ENCODE data around the gene RUFY3.
"Not testable (repeated sequence)": the region's sequence is repeated elsewhere in the genome, so short reads cannot be mapped to it uniquely, and the experiment has no call there.

RUFY3 gene, protein sequence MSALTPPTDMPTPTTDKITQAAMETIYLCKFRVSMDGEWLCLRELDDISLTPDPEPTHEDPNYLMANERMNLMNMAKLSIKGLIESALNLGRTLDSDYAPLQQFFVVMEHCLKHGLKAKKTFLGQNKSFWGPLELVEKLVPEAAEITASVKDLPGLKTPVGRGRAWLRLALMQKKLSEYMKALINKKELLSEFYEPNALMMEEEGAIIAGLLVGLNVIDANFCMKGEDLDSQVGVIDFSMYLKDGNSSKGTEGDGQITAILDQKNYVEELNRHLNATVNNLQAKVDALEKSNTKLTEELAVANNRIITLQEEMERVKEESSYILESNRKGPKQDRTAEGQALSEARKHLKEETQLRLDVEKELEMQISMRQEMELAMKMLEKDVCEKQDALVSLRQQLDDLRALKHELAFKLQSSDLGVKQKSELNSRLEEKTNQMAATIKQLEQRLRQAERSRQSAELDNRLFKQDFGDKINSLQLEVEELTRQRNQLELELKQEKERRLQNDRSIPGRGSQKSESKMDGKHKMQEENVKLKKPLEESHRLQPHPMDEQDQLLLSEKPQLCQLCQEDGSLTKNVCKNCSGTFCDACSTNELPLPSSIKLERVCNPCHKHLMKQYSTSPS

DNA sequence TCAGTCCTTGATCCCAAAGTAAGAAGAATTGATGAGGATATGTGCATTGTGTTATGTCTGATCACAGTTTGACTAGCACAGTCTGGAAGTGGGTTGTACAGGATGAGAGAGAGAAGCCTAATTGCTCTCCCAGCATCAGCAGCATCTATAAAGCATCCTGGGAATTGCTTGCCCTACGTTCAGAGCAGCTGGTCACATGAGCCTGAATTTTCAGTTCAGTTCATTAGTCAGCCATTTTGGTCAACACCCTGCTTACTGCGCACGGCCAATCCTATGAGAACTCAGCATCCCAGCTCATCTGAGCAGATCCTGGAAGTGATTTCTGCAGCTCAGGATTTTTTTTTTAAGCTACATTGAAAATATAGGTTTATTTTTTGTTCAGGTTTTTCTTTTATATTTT, at the start of gene RUFY3:
Gene RUFY3 (plus strand): TSS at position 218 of the 400 bp plus-strand sequence. CDS start 610 bp downstream, outside the sequence.
- DNase-seq = no peak

DNA sequence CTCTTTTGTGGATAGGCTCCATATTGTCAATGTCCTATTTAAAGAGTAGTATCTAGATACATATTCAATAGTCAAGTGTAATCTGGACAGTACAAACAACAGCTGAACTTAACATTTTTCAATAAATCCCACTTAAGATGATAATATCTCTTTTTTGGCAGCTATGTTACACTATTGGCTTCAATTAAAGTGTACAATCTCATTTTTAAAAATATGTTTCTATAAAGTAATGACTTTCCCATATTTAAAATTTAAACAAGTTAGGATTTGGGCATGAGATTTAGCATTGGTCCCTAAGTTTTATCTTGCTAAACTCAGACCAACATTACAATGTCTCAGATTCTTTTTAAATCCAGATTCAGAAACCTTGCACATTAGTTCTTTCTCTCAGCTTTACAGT, 47.6 kb upstream of the RUFY3 start:
- no peak for DNase-seq

DNA sequence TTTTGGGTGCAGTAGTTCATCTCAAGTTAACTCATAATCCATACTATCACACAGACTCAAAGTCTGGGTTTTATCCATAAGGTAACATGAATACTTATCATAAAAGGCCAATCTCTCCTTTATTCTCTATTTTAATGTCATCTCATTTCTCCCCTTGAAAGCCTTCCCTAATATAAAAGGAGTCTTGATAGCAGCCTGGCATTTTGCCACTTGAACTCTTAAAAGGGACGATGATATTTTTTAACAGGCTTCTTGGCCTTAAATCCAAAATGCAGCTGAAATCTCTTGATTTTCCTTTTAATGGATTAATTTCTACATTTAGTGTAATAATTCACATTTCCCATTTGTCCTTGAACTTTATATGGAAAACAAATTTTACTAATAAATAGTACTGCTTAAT, 47.0 kb upstream of the RUFY3 start:
- no peak for DNase-seq

DNA sequence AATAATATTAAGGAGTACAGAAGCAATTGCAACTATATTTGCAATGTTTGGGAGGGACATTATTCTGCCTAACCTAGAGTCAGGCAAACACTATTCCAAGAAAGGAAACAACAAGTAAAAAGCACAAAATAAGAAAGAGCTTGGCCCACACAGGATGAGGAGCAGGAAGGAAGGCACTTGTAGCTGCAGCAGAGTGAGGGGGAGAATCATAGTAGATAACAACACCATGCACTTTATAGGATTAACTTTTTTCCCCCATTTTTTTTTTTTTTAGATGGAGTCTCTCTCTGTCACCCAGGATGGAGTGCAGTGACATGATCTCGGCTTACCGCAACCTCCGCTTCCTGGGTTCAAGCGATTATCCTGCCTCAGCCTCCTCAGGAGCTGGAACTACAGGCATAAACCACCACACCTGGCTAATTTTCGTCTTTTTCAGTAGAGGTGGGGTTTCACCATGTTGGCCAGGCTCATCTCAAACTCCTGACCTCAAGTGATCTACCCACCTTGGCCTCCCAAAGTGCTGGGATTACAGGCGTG, 45.1 kb upstream of the RUFY3 start:
- DNase-seq = no peak

DNA sequence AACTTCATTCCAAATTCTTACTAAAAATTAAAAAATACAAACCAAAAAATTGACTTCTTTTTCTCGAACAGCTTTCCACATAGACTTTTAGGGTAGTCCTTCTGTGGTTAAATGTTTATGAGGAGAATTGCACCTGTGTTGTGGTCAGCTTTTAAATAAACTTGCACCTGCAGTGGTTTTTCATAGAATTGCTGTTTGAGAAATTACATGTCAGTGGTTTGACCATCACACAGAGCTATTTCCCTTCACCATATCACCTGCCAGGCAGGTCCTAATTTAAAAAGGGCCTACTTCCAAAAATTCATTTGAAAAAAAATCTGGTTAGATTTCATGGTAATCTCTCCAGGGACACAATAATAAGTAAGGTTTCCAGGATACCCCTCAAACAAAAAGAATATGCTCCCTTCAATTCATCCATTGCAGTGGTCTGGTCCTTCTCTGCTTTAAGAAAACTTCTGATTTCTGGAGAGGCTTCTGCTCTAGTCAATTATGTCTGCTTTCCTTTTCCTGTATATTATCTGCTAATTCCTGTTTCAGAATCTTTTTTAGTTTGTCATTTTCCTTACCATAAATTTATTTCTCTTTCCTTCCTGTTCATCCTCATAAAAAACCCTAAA, 43.3 kb upstream of the RUFY3 start:
- no peak for DNase-seq

DNA sequence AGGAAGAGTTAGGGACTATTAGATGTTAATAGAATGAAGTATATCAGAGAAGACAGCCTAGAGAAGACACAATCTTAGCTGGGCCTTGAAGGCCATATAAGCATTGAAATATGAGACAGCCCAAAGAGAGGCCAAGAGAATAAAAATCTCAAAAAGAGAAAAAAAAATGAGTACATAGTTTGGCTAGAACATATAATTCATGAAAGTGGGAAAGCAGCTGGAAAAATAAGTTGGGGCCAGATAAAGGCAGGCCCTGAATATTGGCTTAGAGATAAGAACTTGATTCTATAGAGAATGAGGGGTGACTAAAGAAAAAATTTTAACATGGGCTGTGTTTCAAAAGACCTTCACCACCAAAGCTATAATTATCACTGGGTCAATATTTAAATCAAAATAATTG, 40.8 kb upstream of the RUFY3 start:
- no peak for DNase-seq

DNA sequence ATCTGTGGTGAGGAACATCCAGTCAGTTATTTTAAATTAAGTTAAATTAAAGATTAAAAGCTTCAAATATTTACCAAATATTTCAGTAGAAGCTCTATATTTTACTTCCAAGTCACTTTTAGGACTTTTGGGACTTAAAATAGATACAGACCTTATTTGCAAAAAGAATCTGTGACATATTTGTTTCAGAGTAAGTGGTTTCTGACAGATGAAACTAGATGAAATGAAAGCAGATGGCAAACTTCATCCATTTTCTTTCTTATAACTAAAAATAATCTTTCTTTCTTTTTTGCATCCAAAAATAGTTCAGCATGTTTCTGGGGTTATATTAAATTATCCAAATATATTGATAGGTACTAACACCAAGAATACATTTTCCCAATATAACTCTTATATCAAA, 40.1 kb upstream of the RUFY3 start:
- no peak for DNase-seq

DNA sequence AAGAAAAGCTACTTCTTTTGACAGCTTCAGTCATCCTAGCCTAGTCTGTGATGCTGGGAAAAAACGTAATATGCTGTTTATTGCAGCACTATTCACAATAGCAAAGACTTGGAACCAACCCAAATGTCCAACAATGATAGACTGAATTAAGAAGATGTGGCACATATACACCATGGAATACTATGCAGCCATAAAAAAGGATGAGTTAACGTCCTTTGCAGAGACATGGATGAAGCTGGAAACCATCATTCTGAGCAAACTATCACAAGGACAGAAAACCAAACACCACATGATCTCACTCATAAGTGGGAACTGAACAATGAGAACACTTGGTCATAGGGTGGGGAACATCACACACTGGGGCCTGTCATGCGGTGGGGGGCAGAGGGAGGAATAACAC, 39.6 kb upstream of the RUFY3 start:
- not testable (repeated sequence) for DNase-seq

DNA sequence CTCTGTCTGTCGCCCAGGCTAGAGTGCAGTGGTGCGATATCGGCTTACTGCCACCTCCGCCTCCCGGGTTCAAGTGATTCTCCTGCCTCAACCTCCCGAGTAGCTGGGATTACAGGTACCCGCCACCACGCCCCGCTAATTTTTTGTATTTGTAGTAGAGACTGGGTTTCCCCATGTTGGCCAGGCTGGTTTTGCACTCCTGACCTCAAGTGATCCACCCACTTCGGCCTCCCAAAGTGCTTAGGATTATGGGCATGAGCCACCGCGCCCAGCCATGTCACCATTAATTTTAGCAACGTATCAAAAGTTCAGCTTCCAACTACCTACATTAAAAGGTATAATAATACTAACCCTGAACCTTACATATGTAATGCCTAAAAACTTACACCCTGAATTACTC, 34.4 kb upstream of the RUFY3 start:
- DNase-seq = peak; percentile 14

DNA sequence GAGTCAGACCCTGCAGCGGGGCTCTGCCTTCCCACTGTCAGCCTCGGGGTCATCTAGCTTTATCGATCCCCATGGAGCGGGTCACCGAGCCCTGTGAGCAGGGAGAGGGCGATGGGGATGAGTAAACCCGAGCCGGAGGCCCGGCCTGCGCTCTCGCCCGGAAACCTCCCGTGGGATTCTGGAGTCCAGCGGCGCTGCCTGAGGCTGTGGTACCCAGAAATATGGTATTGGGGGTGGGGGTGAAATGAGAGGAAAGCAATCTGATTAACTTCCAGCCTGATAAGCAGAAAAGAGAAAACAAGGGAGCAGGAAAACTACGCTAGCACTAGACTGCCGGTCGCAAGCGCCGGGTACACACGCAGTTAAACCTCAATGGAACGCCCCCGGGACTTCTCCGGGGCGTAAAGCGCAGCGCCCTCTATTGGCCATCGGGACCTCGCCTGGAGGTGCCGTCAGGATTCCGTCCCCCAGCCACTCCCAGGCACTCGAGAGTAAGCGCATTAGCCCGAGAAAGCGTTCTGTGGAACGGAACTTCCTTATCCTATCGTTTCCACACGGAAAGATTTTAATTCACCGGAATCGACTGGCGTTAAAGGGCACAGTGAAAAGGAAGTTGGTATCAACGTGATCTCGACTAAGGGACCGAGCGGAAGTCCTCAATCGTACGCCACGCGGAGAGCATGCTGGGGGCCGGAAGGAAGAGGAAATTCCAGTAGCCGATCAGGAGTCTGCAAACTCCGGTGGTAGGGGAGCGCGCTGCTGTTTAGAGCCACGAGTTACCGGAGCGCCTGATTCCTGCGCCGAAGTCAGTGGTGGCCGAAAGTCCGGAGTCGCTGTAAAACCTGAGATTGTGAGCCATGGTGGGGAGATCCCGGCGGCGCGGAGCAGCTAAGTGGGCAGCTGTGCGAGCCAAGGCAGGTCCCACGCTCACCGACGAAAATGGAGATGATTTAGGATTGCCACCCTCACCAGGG, 33.7 kb upstream of the RUFY3 start, which contains the start of gene UTP3:
Gene UTP3 (plus strand): TSS at position 712 of the 974 bp plus-strand sequence. CDS start 146 bp downstream, at position 858.
- DNase-seq = peak; percentile 95

DNA sequence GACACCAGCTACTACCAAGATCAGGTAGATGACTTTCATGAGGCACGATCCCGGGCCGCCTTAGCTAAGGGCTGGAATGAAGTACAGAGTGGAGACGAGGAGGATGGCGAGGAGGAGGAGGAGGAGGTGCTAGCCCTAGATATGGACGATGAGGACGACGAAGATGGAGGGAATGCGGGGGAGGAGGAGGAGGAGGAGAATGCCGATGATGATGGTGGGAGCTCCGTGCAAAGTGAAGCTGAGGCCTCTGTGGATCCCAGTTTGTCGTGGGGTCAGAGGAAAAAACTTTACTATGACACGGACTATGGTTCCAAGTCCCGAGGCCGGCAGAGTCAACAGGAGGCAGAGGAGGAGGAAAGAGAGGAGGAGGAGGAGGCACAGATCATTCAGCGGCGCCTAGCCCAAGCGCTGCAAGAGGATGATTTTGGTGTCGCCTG, 33.0 kb upstream of the RUFY3 start:
- no peak for DNase-seq

DNA sequence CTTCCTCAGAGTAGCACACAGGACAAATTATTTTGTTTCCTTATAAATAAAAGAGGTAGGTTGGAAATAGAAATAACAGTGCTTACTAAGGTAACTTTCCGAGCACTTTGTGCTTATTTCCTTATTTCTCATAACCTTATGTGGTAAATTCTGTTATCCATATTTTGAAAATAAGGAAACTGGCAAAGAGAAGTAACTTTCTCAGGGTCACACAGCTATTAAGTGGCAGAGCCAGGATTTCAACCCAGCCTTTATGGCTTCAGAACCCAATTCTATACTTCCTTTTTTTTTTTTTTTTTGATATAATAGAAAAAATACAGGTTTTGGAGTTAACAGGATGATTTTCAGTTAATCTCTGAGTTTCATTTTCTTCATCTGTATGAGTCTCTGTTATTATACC, 30.1 kb upstream of the RUFY3 start:
- no peak for DNase-seq

DNA sequence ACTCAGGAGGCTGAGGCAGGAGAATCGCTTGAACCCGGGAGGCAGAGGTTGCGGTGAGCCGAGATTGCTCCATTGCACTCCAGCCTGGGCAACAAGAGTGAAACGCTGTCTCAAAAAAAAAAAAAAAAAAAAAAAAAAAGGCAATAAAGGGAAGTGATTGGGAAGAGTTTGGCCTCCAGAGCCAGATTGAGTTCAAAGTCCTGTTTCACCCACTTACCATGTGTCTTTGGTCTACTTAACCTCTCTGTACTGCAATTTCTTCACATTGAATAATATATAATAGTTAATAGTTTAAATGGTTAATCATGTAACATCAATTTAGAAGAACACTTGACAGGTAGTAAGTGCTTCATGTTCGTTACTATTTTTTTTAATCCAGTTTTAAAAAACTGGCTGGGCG, 27.1 kb upstream of the RUFY3 start:
- DNase-seq = not testable (repeated sequence)

DNA sequence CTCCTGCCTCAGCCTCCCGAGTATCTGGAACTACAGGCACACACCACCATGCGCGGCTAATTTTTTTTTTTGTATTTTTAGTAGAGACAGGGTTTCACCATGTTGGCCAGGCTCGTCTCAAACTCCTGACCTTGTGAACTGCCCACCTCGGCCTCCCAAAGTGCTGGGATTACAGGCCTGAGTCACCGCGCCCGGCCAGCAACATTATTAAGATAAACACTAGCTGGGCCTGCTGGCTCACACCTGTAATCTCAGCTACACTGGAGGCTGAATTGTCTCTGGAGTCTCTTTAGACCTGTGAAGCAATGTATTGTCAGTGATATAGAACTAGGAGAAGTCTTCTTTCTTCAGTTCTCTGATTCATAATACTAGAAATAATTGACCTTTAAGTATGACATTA, 23.3 kb upstream of the RUFY3 start:
- DNase-seq = not testable (repeated sequence)

DNA sequence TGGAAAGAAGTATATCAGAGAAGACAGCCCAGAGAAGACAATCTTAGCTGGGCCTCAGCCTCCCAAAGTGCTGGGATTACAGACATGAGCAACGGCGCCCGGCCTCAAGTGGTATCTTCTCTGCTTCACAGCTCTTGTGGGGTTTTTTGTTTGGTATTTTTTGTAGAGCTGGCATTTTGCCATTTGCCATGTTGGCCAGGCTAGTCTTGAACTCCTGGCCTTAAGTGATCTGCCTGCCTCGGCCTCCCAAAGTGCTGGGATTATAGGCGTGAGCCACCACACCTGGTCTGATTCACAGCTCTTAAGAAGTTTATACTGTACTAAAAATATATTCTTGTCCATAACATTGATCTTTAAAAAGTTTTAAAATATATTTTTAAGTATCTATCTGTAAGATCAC, 21.1 kb upstream of the RUFY3 start:
- DNase-seq = no peak

DNA sequence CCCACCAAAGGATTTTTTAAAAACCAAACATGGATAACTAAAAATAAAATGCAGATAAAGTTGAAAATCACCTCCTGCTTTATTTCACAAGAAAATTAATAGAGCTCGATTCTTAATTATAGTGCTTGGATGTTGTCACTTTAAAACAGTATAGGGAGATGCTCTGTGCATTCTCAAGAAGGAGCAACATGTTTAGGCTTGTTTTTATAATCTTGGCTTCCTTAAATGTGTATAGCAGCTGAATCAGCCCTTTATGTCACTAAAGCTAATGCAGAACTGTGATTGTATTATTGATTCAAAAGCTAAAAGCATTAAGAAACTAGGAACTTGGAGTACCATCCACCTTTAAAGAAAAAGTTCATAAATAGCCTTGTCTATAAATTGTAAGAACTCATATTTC, 20.5 kb upstream of the RUFY3 start:
- no peak for DNase-seq

DNA sequence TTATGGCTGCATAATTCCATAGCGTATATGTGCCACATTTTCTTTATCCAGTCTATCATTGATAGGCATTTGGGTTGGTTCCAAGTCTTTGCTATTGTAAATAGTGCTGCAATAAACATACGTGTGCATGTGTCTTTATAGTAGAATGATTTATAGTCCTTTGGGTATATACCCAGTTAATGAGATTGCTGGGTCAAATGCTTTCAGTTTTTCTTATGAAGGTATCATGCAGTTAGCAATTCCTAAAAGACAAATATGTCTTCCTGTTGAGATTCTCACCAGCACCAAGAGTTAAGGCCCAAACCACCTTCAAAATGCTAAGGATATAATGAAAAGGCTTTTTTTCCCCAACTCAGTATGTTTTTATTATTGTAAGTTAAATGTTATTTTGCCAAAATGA, 19.2 kb upstream of the RUFY3 start:
- DNase-seq = not testable (repeated sequence)

DNA sequence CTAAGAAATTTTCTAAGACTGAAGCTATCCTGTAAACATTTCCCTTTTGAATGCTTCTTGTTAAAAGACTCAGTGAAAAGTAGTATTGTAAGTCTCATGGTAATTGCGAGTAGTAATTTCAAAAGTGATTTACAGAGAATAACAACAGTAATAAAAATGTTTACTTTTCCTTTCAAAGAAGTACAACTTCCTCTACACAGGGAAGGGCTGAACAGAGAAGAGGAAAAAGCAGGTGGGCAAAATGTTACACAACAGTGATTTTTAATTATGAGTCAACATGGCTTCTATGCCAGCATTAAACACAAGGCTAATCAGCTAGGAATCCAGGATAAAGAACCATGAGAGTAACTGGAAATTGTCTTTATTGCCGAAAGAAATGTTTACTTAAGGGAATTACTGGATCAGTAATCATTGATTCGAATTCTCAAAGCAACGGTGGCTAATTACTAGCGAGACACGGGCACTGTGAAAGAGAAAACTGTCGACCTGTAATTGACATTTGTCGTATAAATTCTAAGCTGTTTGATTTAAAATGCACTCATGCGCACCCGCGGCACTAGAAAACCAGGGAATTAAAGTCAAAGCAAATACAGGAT, 18.0 kb upstream of the RUFY3 start:
- peak; percentile 14 for DNase-seq

DNA sequence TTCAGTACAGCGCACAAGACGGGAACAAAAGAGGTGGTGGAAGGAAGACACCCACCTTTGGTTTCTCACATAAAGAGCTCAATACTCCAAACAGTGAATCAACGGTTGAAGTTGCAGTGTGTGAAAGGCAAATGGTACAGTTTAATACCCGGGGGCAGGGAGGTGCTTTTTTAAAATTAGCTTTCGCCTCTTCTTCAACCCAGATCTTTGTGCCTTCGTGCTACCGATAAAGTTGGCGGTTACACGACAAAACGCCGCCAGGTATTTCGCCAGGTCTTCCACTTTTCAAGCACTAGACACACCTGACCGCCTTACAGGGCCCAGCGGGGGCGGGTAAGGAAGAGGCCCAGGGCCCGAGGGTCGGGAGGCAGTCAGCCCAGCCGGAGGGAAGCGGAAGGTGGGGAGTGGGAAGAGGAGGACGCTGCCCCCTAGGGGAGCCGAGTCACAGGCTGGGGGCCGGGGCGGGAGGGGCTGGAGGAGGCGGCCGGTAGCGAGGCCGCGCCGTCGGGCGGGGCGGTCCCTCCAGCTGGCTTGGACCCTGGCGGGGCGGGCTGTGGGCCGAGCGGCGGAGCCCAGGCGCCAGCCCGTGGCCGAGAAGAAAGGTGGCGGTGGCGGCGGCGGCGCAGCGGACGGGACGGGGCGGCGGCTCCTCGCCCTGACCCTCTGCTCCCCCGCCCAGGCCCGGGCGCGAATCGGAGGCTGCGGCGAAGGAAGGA, 17.4 kb upstream of the RUFY3 start:
- DNase-seq = peak; percentile 52

DNA sequence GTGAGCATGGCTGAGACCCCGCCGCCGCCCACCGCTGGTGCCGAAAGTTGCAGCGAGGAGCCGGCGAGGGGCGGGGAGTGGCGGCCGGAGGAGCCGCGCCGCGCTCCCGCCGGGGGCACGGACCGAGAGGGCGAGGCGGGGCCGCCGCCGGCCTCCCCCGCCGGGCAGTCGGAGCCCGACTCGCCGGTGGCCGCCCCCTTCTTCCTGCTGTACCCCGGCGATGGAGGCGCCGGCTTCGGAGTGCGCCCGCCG, 16.9 kb upstream of the RUFY3 start:
- no peak for DNase-seq

DNA sequence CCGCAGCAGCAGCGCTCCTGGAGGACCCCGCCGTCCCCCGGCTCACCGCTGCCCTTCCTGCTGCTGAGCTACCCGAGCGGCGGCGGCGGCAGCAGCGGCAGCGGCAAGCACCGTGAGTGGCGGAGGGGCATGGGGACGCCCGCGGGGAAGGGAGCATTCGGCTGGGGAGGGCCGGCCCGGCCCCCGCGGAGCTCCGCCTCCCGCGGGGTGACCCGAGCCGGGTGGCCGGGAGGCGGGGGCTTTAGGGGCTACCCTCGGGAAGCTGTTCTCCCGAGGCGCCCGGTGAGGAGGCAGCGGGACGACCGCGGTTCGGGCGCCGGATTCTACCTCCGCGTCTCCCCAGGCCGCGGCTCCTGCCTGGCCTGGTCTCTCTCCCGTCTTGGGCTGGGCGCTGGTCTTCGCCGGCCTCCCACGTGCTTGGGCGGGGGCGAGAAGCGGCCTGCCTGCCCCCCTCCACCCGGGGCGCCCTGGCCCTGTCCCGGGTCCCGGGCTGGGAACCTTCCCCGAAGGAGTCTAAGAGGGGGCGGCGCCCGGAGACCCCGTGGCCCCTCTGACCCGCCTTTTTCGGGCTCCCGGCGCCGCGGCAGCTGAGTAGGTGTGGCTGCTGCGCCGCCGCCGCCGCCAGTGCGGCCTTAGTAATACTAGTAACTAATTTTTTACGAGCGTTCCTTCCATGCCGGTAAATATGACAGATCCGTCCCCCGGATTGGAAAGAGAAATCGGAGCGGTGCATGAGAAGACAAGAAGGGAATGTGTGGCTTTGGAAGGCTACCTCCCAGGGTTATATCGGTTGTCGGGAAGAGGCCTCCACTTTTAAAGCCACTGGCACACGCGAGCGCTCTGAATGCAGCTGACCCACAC, 16.4 kb upstream of the RUFY3 start:
- peak; percentile 72 for DNase-seq

All from activated CD4-positive, alpha-beta T cell treated with anti-CD3 and anti-CD28 coated beads, Interleukin-2, amount 50 U/mL, for 16 hours (primary cell).